NCI-H1092 treated with DMSO at 0.1 percent for 48 hours (cell line): ENCODE results near the gene FANCD2.
"Not testable (repeated sequence)": the region's sequence is repeated elsewhere in the genome, so short reads cannot be mapped to it uniquely, and the experiment has no call there.

ENCODE experiments used
- DNase-seq: peaks from one replicate; lab custom pipeline; 2025; lab: John Stamatoyannopoulos, UW

FANCD2 gene

GRCh38 chr3:10108091-10108490 lies 81.9 kb downstream of the FANCD2 start, which contains the start of gene FANCD2OS:
Gene FANCD2OS (minus strand): TSS chr3:10108255. CDS start chr3:10104774, 3,481 bp downstream.
- DNase-seq, result no peak

GRCh38 chr3:10115326-10116137 lies 89.3 kb downstream of the FANCD2 start, which contains the start of gene BRK1:
Gene BRK1 (plus strand): TSS chr3:10115675. CDS start chr3:10115702, 27 bp downstream.
- DNase-seq, result peak; percentile 92

GRCh38 chr3:10116138-10116460 lies 89.9 kb downstream of the FANCD2 start:
- DNase-seq, result peak; percentile 20

- DNase-seq, result no peak
Observed at GRCh38 chr3:10116928-10117327, 90.7 kb downstream of the FANCD2 start.

- DNase-seq, result no peak
Observed at GRCh38 chr3:10119376-10119775, 93.1 kb downstream of the FANCD2 start.

- DNase-seq, result no peak
Observed at GRCh38 chr3:10121064-10121463, 94.8 kb downstream of the FANCD2 start.

GRCh38 chr3:10122724-10123123 lies 96.5 kb downstream of the FANCD2 start:
- DNase-seq, result no peak

- DNase-seq, result not testable (repeated sequence)
Observed at GRCh38 chr3:10135872-10136271, 109.6 kb downstream of the FANCD2 start.

- DNase-seq, result no peak
Observed at GRCh38 chr3:10136426-10137005, 110.3 kb downstream of the FANCD2 start.

GRCh38 chr3:10137178-10137577 lies 110.9 kb downstream of the FANCD2 start:
- DNase-seq, result no peak

GRCh38 chr3:10140996-10141546 lies 114.8 kb downstream of the FANCD2 start:
- DNase-seq, result no peak

- DNase-seq, result no peak
Observed at GRCh38 chr3:10142707-10143560, 116.7 kb downstream of the FANCD2 start.

- DNase-seq, result no peak
Observed at GRCh38 chr3:10145685-10146084, 119.4 kb downstream of the FANCD2 start.

- no peak for DNase-seq
Observed at GRCh38 chr3:10149226-10149625, 123.0 kb downstream of the FANCD2 start.

GRCh38 chr3:10150987-10151386 lies 124.8 kb downstream of the FANCD2 start:
- DNase-seq, result no peak
